HG03196 (cell line): ENCODE results near the gene PSMD14.

Experiments
- ATAC-seq: cut with Tn5 transposase; IDR thresholded peaks from one replicate; pipeline ENCODE4 v1.9.1; 2021; ENCODE audit not compliant: unreplicated experiment

The PSMD14 gene

GRCh38 chr2:161438598-161438997 lies 130.4 kb downstream of the PSMD14 start:
- no peak for ATAC-seq

- no peak for ATAC-seq
These were observed 136.9 kb downstream of the PSMD14 start for GRCh38 chr2:161445097-161445496.

GRCh38 chr2:161448431-161448830 lies 140.2 kb downstream of the PSMD14 start:
- no peak for ATAC-seq
